ENCODE measurements around the gene SELENBP1. TPM values are rescaled to one million over a fixed set of nuclear protein-coding genes. Genes with fewer than 3 reads are reported as not detected.

SELENBP1 gene
- total and polyA plus RNA-seq, 9 of the 15 experiments (the other 6 are each of a cell fraction or from before 2014, with no cell fraction given) = 25.8 to 81.2 (median 47.1) TPM

GRCh38 chr1:151347523-151348246, 24.8 kb downstream of the SELENBP1 start (continued):
- TF ChIP-seq UBTF (IDR thresholded peaks at IDR 0.05; ENCODE audit: borderline replicate concordance in 1 of 2, low read depth in 2 of 2, low read length in 2 of 2) = 0 out of 4 replicates have a peak, but pooled peaks of 1 of the 2 experiments have one; percentile 0
- TF ChIP-seq ZNF785 (CRISPR knock-in tag; IDR thresholded peaks at IDR 0.05) = no peak
- TF ChIP-seq ZNF134 (CRISPR knock-in tag; conservative IDR thresholded peaks at IDR 0.05) = no peak
- peak in 1 of 2 experiments; percentile 59; a peak in 2 of 3 replicates for TF ChIP-seq CBX3 (IDR thresholded peaks at IDR 0.05; ENCODE audit: borderline replicate concordance in 1 of 2, low read length in 2 of 2)
- no peak for TF ChIP-seq CBFA2T2 (conservative IDR thresholded peaks at IDR 0.05)
- TF ChIP-seq NELFE (IDR thresholded peaks at IDR 0.05; ENCODE audit: insufficient read depth, insufficient read length) = no peak
- no peak for TF ChIP-seq BACH1 (tag; IDR thresholded peaks at IDR 0.05)
- TF ChIP-seq NUFIP1 (IDR thresholded peaks at IDR 0.05; ENCODE audit: partially characterized antibody) = no peak
- no peak for TF ChIP-seq MLLT1 (IDR thresholded peaks at IDR 0.05)
- peak; percentile 33; the same call in 1 of the 2 replicates for TF ChIP-seq ZNF512 (tag; IDR thresholded peaks at IDR 0.05)
- no peak for TF ChIP-seq CLOCK (CRISPR knock-in tag; IDR thresholded peaks at IDR 0.05; ENCODE audit: borderline replicate concordance)
- TF ChIP-seq CBX5 (IDR thresholded peaks at IDR 0.05; ENCODE audit: borderline replicate concordance, low read depth) = no peak
- TF ChIP-seq NR2C2 (CRISPR knock-in tag; IDR thresholded peaks at IDR 0.05) = no peak
- TF ChIP-seq NR2C2 (tag; IDR thresholded peaks at IDR 0.05) = peak; percentile 29; the same call in 1 of the 2 replicates
- peak; percentile 49; the same call in 1 of the 2 replicates for TF ChIP-seq ETV1 (tag; conservative IDR thresholded peaks at IDR 0.05; ENCODE audit: low read depth)
- no peak for TF ChIP-seq ZNF79 (CRISPR knock-in tag; IDR thresholded peaks at IDR 0.05; ENCODE audit: low read depth)
